OCI-LY3 (cell line): ENCODE measurements around the gene MYO1F.

ENCODE experiments used
- CTCF ChIP-seq: fragments of 200-600, 300-600 bp; sonication (generic); IDR thresholded peaks from 2 replicates; pipeline ENCODE4 v1.5.1; 2014; ENCODE audit warnings: antibody characterized with exemption, low read length, low read depth
- EZH2phosphoT487 ChIP-seq: fragments of 200-600 bp; shearing (Covaris generic); IDR thresholded peaks from 2 replicates; pipeline ENCODE4 v1.6.1; 2018; ENCODE audit warnings: antibody characterized with exemption, mixed run types, low read depth

DNA sequence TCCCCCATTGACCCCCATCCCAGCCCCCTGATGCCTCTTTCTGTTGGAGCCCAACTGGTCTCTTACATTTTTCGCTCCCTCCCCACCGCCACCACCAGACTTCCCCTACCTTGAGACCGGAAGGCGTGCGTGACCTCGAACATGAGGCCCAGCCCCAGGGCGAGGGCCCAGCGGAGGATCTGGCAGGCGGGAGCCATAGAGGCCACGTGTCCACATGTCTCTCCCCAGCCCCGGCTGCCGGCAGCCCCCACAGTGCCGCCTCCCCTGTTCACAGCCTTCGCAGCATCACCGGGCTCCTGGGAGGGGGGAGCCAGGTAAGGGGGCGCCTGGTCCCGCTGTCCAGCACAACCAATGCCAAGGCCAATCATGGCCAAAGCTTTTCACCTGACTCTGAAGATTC is 28.3 kb upstream of the MYO1F start:
- TF ChIP-seq CTCF (no peak), EZH2phosphoT487 (no peak)
